Parathyroid adenoma (tissue), 2 donors: ENCODE data around the gene TESMIN.
A peak's percentile ranks its signal among the peaks of the same experiment; 100 is the strongest.

Source experiments
- H2AFZ ChIP-seq: fragments of 300-600 bp; sonication (generic); one replicate; pipeline ENCODE4 v1.7.0; 2017; ENCODE audit warnings: antibody characterized with exemption, mild to moderate bottlenecking
- H3K27ac ChIP-seq: fragments of 300-600 bp; sonication (generic); one replicate; pipeline ENCODE4 v1.7.0; 2017
- H3K27me3 ChIP-seq: fragments of 300-600 bp; sonication (generic); one replicate; pipeline ENCODE4 v1.7.0; 2017; ENCODE audit warnings: low read length; ENCODE audit not compliant: control insufficient read depth, insufficient read depth
- H3K36me3 ChIP-seq: fragments of 300-600 bp; sonication (generic); one replicate; pipeline ENCODE4 v1.7.0; 2017; ENCODE audit warnings: low read length; ENCODE audit not compliant: control insufficient read depth, insufficient read depth
- H3K4me1 ChIP-seq: fragments of 300-600 bp; sonication (generic); one replicate; pipeline ENCODE4 v1.7.0; 2017; ENCODE audit warnings: control low read depth
- H3K4me2 ChIP-seq: fragments of 300-600 bp; sonication (generic); one replicate; pipeline ENCODE4 v1.7.0; 2017; ENCODE audit warnings: low read length
- H3K4me3 ChIP-seq: fragments of 300-600 bp; sonication (generic); one replicate; pipeline ENCODE4 v1.7.0; 2017; ENCODE audit warnings: low read depth, low read length
- H3K79me2 ChIP-seq: fragments of 300-600 bp; sonication (generic); one replicate; pipeline ENCODE4 v1.7.0; 2017; ENCODE audit warnings: control low read depth
- H3K9ac ChIP-seq: fragments of 300-600 bp; sonication (generic); one replicate; pipeline ENCODE4 v1.7.0; 2017; ENCODE audit warnings: mild to moderate bottlenecking
- H3K9me3 ChIP-seq: fragments of 300-600 bp; sonication (generic); one replicate; pipeline ENCODE4 v1.7.0; 2017; ENCODE audit warnings: low read length; ENCODE audit not compliant: control insufficient read depth
- CTCF ChIP-seq: fragments of 300-600 bp; sonication (generic); IDR thresholded peaks from one replicate; pipeline ENCODE4 v1.7.0; 2017; ENCODE audit warnings: antibody characterized with exemption, mild to moderate bottlenecking
- donor health status: primary hyperparathyroidism.

Gene TESMIN

GRCh38 chr11:68751331-68751856, at the start of gene TESMIN:
TESMIN (minus strand) TSS chr11:68751520; CDS start chr11:68750660, 860 bp downstream.
- Histone ChIP-seq H2AFZ (no peak within 1 kb of the TSS), H3K4me2 (peak within 1 kb of the TSS; percentile 44), H3K9ac (no peak within 1 kb of the TSS), H3K79me2 (no peaks in the 10 kb centered on the region), H3K4me3 (no peak within 1 kb of the TSS), H3K27ac (no peak within 1 kb of the TSS), H3K9me3 (no peaks in the 10 kb centered on the region), H3K4me1 (no peaks in the 10 kb centered on the region), H3K36me3 (no peaks in the 10 kb centered on the region), H3K27me3 (no peaks in the 10 kb centered on the region)
- TF ChIP-seq CTCF = no peak

- TF ChIP-seq CTCF = peak; percentile 32
These were observed 47.0 kb upstream of the TESMIN start for GRCh38 chr11:68798221-68798813.

GRCh38 chr11:68796801-68797200, 45.5 kb upstream of the TESMIN start:
- Histone ChIP-seq H3K4me2 (no peak overlapping the region), H3K4me1 (no peaks in the 10 kb centered on the region), H3K9me3 (no peaks in the 10 kb centered on the region), H3K36me3 (no peaks in the 10 kb centered on the region), H3K79me2 (peaks cover 2% of the 10 kb centered on the region), H3K4me3 (no peak overlapping the region), H2AFZ (no peak overlapping the region), H3K27me3 (no peaks in the 10 kb centered on the region), H3K9ac (no peak overlapping the region), H3K27ac (no peak overlapping the region)
- no peak for TF ChIP-seq CTCF

More at GRCh38 chr11:68798221-68798813, 47.0 kb upstream of the TESMIN start:
- Histone ChIP-seq H3K4me3 (no peak overlapping the region), H2AFZ (no peak overlapping the region), H3K36me3 (no peaks in the 10 kb centered on the region), H3K79me2 (peaks cover 2% of the 10 kb centered on the region), H3K27ac (no peak overlapping the region), H3K27me3 (no peaks in the 10 kb centered on the region), H3K4me1 (no peaks in the 10 kb centered on the region), H3K9me3 (no peaks in the 10 kb centered on the region), H3K4me2 (no peak overlapping the region), H3K9ac (no peak overlapping the region)

GRCh38 chr11:68792400-68792966, 41.2 kb upstream of the TESMIN start:
- Histone ChIP-seq H3K27me3 (no peaks in the 10 kb centered on the region), H3K27ac (no peak overlapping the region)
- no peak for TF ChIP-seq CTCF

More at GRCh38 chr11:68792400-68792966, 41.2 kb upstream of the TESMIN start:
- no peaks in the 10 kb centered on the region for H3K9me3 ChIP-seq
- H3K36me3 ChIP-seq = no peaks in the 10 kb centered on the region
- H3K4me2 ChIP-seq = no peak overlapping the region
- no peaks in the 10 kb centered on the region for H3K79me2 ChIP-seq
- H3K4me3 ChIP-seq = no peak overlapping the region
- no peak overlapping the region for H3K9ac ChIP-seq
- H2AFZ ChIP-seq = no peak overlapping the region
- no peaks in the 10 kb centered on the region for H3K4me1 ChIP-seq
